HS-5 (cell line): Measurements from ENCODE around the gene ARHGDIA.
"Not testable (repeated sequence)": the region's sequence is repeated elsewhere in the genome, so short reads cannot be mapped to it uniquely, and the experiment has no call there.

ENCODE experiments used
- DNase-seq: peaks from one replicate; pipeline ENCODE4 v3.0.0-alpha.2; 2012; ENCODE audit warnings: low read depth

The ARHGDIA gene

DNA sequence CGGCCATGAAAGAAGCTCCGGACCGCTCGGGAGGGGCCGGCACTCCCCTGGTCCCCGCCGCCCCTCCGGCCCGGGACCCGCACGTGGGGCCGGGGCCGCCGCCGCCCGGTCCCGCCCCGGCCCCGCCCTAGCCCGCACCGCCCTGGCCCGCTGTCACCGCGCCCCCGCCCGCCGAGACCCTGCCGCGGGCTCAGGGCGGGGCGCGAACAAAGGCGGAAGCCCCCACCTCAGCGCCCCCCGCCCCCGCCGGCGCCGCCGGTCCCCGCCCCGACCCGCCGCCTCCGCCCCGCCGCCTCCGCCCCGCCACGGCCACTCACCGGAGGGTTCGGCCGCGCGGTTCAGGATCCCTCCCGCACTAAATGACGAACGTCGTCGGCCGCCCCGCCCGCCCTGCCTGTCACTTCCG, at the start of gene ARHGDIA:
Gene ARHGDIA (minus strand): TSS at position 357 of the 406 bp plus-strand sequence. CDS start 1,407 bp downstream, outside the sequence.
- no peak for DNase-seq

DNA sequence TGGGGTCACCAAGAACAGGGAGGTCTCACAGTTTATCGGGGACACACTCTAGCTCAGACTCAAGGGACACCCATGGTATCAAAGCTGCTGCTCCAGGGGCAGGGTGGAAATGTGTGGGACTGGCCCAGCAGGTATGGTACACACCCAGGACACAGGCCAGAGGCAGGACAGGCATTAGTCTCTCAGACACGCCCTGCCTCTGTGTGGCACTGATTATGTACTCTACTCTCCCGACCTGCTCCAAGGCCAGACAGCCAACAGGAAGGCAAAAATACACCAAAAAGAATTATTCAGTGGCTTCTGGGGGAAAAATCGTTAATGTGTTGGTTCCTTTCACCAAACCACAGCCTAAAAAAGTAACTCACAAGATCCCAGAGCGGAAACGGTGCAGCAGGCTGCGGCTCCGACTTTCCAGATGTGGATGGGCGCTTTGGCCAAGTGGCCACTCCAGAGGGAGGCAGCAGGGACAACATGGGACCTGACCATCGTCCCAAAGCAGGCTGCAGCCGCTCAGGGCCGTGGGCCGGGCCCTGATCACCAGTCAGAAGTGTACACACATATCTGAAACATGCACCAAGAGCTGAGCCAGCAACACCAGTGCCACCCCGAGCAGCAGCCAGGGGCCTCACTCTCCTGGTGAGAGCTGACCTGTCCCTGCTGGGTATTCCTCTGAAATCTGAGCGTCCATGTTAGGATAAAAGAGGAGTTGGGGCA, 47.9 kb upstream of the ARHGDIA start:
- no peak for DNase-seq

DNA sequence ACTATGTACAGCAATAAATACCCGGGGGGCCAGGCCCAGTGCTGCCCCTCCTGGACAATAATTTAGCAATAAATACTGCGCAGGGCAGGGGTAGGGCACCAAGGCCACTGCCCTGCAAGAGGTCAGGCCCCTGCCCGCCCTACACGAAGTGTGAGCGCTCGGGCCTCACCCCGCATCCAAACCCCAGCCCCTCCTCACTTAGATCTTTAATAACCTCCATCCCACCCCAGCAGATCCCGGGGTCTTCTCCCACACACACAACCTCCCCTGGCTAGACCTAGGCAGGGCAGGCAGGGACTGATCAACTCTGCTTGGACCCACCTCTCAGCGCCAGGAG, 47.2 kb upstream of the ARHGDIA start:
- DNase-seq: not testable (repeated sequence)

DNA sequence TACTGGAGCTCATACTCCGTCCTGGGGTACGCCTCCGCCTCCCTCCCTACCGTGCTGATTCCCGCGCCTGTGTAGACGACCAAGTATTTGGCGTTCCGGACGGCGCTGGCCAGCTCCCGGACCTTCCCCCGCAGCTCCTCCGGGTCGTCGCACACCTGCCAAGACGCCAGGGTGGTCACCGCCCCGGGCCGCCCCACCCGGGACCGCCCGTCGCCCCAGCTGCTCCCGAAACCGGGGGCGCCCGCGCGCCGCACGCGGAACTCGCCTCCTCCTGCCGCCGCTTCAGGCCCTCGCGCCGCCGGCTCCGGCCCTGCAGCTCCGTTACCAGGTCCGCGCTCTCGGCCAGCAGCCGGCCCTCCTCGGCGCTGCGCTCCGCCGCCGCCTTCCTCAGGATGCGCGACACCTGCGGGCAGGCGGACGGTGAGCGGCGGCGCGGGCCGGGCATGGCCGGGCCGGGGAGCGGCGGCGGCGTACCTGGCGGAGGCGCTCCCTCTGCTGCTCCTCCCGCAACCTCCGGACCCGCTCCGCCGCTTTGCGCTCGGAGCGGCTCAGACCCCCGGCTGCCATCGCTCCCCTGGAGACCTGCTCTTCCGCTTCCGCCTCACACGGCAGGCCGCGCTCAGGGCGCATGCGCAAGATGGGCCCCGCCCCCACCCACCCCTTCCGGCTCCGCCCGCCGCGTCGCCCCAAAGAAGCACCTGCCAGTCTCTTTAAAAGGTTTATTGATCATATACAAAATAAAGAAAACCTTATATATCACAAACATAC, 46.6 kb upstream of the ARHGDIA start, which contains the start of gene SIRT7:
Gene SIRT7 (minus strand): TSS at position 612 of the 768 bp plus-strand sequence. CDS start 45 bp downstream, at position 567.
- DNase-seq: no peak

DNA sequence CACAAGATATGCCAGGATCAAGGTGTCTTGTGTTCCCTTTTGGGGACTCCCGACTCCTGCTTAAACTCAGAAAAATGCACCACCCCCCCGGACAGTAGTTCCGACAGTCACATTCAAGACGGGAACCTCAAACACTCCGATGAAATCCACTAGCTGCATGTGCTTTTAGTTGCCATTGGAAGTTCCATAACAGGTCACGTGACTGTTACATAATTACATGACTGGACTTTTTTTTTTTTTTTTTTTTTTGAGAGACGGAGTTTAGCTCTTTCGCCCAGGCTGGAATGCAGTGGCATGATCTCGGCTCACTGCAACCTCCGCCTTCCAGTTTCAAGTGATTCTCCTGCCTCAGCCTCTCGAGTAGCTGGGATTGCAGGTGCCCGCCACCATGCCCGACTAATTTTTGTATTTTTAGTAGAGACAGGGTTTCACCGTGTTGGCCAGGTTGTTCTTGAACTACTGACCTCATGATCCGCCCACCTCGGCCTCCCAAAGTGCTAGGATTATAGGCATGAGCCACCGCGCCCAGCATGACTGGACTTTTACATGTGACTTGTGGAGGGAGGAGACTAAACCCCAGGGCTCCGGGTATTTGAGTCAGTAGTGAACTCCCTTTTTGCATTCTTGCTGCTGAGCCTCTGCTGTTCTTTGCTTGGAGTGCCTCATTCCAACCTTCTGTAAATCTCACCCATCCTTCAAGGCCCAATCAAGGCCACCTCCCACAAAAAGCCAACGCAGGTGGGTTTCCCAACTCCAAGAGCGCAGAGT, 45.3 kb upstream of the ARHGDIA start:
- peak; percentile 56 for DNase-seq

DNA sequence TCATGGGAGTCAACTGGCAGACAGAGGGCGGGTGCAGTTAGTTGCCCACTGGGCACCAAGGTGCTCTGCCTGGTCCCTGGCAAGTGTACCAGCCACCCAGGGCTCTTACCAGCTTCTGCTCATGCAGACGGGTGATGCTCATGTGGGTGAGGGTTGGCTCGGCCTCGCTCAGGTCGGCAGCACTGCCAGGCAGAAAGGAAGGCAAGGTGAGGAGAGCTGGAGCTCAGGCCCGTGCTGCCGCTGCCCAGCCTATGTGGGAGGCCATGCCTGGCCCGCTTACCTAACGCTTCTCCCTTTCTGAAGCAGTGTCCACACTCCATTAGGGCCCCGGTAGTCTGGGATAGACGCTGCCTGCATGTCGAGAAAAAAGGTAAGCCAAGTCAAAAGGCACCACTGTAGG, 44.2 kb upstream of the ARHGDIA start:
- no peak for DNase-seq

DNA sequence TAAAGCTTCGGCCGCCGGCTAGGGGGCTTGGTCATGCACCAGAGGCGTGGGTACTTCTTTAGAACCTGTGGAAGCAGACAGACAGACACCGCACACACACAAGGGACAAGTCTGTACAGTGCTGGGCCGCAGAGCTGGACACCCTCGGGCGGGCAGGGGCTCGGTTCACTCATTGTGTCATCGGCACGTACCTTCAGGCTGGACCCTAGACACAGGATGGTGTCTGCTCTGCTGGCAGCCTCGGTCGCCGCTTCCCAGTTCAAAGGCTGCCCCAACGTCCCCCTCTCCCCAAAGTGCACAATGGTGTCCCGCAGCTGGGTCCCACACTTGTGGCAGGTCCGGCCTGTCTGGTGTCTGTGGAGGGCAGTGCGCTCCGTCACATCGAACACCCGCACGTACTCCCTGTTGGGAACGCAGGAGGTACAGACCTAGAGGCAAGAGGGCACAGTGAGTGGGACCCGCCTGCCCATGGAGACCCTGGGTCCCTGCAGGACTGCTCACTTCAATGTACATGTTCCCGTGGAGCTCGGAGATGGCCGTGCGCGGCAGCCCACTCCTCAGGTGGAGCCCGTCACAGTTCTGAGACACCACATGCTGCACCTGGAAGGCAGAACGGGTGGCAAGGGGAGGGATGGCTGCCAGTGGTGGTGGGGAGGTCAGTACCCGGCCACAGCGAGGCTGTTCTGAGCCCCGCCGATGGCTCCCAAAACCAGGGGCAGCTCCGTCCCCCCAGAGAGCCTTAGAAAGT, 43.1 kb upstream of the ARHGDIA start:
- DNase-seq: no peak

DNA sequence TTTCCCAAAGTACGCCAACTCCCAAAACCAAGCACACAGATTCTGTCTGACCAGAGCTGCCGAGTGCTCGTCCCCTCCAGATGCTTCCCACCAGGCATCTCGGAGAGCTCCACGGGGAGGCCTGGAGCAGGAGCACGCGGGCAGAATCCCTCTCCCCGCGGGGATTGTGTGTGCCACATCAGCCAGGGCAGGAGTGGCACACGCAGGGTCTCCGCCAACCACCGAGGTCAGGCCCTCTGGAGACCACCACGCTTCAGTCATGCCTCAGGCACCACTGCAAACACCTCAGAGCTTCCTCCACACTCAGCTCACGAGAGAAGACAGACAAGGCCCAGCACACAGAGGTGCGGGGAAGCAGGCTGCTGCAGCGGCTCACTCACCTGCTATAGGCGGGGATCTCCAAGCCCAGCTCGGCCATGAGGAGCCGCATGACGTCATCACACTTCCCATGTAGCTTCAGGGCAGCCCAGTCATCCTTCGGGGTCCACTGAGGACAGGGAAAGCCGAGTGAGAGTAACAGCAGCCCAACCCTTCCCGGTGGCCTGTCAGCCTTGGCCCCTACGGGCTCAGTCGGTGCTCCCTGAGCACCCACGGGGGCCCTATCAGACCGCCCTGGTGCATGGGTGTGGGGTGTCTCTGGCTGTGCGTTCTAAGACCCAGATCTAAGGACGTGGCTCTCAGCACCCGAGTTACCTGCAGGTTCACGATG, 42.4 kb upstream of the ARHGDIA start:
- no peak for DNase-seq

DNA sequence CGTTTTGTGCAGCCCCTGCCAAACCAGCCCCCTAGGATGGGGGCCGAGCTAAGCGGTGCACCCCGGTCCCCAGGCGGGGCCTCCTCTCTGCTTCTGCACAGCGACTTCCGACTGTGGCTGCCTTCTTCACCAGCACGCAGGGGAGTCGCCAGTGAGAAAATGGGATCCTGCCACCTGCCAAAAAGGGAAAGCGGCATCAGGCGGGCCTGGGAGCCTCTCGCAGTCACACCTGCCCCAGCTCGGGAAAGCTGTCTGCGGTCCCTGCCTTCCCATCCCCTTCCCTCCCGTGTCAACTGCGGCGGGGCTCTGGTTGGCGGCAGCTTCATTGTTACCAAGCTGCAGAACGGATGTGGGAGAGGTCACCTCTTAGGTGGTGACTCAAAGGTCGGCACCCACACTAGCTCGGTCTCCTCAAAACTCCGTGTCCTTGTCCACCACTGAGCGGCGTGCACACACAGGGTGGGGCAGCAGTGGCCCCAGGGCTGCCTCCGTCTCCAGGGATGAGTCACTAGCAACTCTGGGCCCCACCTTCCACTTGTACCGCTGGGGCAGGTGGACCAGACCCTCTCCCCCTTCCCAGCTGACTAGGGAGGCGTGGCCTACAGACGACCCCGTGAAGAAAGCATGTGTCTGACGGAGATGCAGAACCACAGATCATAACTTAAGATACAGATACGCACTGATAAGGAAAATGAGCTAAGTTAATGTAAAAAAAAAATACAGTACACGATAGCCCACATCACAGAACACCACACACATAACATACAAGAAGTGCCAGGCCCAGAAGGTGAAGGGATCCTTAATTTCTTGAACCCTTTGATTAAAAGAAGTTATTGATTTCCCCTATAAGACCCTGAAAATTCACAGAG, 41.5 kb upstream of the ARHGDIA start:
- no peak for DNase-seq

DNA sequence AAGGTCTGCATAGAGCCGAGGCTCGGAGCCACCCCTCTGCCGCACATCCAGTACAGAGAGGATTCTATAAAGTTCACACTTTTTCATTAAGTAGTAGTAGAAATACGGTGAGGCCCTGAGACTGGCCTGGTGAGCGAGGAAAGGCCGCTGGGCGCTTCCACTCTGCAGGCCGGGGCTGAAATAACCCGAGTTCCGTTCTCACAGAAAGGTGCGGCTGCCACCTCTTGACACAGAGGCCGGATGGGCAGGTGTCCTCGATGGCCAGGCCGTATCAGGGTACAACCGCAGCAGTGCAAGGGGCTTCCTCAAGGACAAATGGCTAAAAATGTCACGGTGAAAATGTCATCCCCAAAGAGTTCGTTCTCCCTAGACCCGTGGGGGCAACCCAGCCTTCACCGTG, 40.8 kb upstream of the ARHGDIA start:
- no peak for DNase-seq

DNA sequence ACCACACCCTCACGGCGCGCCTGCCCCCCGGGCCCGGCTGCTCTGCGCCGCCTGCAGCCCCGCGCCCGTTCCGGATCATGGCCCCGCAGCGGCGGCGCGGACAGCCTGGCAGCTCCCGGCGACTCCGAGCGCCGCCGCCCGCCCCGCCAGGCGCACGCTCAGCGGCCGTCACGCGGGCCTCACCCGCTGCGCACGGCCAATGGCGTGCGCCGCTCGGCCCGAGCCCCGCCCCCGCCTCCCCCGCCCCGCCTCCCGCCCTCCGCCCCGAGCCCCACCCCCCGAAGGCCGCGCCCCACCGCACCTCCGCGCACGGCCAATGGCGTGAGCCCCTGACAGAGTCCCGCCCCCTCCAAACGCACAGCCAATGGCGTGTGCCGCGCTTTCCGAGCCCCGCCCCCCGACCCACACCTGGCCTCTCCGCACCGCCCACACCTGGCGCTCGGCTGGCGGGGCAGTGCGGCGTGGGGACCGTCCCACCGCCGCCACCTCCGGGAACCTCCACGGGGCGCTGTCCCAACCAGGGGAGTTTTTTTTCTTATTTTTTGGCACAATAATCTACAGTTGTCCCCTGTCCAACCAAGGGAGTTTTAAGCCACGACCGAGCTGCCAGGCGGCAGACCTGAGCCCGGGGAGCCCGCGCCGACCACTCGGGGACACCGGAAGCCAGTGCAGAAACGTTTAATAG, 40.3 kb upstream of the ARHGDIA start, which contains the start of gene PCYT2:
Gene PCYT2 (minus strand): TSS at position 123 of the 685 bp plus-strand sequence. CDS start 44 bp downstream, at position 79.
- DNase-seq: no peak

DNA sequence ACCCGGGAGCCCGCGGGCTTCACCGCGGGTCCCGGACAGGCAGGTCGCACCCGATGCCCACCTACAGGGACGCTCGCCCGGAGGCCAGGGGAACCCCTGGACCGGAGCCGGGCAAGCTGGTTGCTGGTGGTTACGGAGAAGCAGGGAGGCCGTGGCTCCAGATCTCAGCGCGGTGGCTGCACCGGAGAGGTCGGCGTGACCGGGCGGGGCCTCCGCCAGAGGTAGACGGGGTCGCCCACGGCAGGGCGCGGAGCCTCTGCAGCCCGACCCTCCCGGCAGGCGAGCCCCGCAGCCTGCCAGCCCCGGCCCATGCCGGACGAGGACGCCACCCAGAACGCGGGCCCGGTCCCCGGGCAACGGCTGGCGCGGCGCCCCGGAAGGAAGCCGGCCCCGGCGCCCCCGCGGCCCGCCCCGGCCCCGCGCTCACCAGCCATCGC, 39.7 kb upstream of the ARHGDIA start:
- DNase-seq: no peak

DNA sequence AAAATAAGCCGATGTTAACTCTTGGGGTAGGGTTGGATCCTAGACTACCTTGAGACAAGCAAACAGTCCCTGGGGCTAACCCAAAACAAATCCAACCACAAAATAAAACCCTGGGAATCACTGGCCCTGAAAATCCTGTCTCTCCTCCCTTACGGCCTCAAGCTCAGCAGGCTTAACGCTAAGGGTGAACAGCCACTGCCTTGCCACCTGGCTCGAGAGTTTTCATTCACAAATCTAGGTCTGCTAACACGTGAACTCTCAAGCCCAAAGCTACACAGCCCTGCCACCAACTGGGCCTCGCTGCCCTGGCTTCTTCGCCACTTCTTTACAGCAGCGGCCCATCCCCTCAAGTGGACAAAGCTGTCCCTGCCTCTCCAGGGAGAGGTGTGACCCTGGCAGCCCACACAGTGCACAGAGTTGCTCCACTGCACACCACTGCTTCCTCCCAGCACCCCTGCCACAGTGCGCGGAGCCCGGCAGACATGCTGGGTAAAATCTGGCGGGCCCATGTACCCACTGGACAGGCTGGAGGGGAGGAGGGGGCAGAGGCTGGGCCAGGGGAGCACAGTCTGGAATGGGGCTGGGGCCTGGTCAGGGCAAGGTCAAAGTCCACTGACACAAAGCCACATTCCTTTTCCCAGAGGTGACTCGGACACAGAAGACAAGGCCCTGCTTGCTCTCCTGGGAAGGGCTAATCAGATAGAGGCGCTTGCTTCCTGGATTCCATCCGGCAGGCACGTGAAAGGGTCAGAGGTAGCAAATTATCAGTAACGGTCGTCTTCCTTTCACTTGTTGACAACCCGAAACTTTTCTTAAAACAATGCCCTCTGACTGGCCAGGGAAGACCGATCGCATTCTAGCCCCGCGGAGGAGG, 39.1 kb upstream of the ARHGDIA start:
- no peak for DNase-seq

DNA sequence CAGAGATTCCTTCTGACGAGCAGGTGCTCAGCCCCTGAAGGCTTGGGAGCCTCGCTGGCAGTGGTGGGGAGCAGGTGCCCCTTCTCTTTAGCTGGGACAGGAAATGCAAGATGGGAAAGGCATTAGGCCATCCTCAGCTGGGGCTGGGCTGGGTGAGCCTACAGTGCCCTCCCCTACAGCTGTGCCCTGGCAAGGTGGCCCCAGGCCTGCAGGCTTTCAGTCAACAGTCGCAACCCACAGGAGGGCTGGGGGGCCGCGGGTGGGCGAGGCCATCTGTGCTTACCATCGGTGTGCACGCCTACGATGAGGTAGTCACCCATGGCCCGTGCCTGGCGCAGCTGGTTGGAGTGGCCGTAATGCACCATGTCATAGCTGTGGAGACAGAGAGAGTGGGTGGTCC, 38.1 kb upstream of the ARHGDIA start:
- no peak for DNase-seq

DNA sequence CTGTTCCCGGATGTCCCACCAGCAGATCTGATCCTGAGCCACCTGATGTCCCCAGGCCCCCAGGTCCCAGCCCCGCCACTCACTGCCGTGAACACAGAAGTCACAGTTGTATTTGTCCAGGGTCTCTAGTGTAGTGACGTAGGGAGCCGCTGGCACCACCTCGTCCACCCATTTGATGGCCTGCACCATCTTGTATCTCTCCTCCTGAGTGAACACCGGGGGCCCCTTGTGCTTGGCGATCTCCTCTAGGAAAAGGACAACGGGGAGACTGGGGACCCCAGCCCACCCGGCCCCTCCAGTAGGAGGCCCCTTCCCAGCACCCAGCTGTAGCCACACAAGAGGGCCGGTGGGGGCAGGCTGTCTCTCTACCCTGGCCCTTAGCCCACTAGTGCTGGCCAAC, 37.7 kb upstream of the ARHGDIA start:
- DNase-seq: no peak

DNA sequence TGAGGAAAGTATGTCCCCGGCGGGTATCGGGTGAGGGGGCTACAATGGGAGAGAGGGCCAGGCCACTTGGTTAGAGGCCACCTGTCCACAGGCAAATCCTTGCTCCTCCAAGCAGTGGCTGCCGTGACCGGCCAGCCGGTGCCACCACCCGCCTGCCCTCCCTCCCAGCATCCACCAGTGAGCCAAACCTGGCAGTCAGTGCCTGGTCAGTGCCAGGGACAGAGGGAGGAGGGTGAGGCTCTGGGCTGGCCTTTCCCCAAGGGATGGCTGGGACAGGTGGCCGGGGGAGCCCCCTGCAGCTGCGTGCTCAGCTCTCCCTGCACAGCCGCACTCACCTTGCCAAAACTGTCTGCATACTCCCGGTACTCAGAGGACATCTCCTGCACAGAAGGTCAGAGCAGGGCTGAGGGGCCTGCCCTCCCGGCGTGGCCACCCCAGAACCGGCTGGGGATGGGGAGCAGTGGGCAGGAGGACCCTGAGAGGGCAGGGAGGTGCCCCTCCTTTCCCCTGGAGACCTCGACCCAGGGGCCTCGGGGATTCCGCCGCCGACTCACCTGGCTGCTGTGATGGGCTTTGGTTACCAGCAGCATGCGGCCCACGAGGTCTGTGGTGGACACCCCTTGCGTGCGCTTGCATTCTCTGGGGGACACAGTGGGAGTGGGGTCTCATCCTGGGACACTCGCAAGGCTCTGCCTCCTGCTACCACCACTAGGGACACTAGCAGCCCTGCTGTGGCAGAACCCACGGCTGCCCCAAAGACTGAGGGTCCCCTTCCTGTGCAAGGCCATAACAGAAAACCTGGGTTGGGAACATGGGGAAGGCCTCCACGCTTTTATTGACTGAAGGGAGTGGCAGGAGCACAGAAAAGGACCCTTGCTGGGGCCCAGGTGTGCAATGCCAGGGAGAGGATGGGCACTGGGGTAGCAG, 36.3 kb upstream of the ARHGDIA start:
- no peak for DNase-seq

DNA sequence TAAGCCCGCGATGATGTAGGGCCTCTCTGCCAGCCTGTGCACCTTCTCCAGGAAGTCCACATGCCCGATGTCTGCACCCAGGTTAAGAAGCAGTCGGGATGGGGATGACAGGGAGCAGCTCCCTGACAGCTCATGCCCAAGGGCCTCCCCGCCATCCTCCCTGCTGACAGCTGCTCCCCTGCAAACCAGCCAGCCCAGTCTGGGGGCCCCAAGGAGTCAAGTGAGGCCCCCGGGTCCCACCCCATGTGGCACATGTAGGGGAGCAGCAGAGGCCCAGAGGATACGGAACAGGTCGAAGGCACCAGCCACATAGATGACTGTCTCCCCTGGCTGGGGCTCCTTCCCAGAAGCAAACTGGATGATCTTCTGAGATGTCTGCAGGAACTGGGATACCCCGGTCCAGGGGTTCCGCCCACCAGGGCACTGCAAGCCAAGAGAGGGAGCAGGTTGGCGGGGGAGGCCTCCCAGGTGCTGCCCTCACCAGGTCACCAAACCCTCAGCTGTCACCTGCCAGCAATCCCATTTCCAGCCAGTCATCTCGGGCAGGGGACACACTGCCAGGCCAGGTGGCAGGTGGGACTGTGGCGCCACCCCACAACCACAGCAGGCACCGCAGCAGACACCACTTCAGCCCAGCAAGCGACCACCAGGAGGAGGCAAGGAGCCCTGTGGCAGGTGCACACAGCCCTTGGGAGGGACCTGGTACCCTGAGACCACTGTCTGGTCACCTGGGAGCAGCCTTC, 35.5 kb upstream of the ARHGDIA start:
- no peak for DNase-seq
